Left forelimb (tissue), 1 donor: ENCODE results near the gene GPATCH4.
"Not testable (repeated sequence)": the region's sequence is repeated elsewhere in the genome, so short reads cannot be mapped to it uniquely, and the experiment has no call there.

Experiments
- DNase-seq: peaks from one replicate; pipeline ENCODE4 v3.0.0-alpha.2; 2018; ENCODE audit warnings: low spot score

Gene GPATCH4

DNA sequence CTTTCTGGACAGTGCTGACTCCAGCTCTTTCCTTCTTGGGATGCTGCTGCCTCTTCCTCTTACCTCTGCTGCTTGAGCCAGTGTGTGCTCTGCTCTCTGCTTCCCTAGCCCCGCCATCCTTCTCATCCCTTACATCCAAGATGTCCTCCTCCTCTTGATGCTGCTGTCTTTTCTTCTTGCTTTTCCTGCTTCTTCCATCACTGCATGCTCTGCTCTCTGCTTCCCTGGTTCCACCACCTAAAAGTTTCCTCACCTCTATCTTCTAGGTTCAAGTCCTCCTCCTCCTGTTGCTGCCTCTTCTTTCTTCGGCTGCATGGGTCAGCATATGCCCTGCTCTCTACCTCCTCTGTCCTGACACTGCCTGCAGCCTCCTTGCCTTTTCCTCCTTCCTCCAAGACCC is 6.3 kb downstream of the GPATCH4 start:
- DNase-seq, result no peak

- no peak for DNase-seq
Observed at GRCh38 chr1:156594190-156594589, 7.1 kb downstream of the GPATCH4 start.

DNA sequence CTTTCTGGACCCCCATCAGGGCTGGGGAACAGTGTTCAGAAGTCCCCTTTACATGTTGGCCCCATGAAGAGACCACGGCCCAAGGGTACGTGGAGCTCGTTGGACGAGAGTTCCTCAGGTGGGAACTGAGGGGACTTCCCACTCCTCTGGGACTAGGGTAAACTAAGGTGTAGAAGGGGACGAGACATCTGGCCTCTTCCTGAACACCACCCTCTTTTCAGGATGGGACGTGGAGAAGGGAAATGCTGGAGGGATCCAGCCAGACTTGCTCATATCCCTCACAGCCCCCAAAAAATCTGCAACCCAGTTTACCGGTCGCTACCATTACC is 7.7 kb downstream of the GPATCH4 start:
- DNase-seq, result no peak

DNA sequence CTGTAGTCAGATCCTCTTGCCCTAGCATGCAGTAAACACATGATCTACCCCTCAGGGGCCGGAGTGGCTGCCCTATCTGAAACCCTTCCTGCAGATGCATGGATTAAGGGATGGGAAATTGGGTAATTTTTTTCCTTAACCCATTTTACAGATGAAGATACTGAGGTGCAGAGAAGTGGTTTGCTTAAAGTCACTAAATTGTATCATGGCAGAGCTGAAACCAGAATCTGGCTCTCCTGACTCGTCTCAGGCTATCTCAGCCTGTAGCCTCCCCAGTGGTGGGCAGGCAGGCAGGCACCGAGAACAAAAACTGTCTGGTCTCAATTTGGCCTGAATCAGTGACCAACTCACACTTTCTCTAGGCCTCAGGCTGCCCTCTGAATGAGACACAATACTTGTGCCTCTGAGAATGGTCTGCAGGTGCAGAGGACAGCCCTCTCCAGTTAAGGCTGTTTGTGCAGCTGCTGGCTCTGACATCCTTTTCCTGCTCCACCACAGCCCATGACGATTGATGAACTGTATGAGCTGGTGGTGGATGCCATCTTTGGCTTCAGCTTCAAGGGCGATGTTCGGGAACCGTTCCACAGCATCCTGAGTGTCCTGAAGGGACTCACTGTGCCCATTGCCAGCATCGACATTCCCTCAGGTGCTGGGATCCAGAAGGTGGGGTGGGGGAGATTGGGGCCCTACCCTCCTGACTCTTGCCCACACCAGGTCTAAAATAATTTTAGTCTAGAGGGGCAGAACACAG is 8.2 kb downstream of the GPATCH4 start:
- DNase-seq, result no peak

DNA sequence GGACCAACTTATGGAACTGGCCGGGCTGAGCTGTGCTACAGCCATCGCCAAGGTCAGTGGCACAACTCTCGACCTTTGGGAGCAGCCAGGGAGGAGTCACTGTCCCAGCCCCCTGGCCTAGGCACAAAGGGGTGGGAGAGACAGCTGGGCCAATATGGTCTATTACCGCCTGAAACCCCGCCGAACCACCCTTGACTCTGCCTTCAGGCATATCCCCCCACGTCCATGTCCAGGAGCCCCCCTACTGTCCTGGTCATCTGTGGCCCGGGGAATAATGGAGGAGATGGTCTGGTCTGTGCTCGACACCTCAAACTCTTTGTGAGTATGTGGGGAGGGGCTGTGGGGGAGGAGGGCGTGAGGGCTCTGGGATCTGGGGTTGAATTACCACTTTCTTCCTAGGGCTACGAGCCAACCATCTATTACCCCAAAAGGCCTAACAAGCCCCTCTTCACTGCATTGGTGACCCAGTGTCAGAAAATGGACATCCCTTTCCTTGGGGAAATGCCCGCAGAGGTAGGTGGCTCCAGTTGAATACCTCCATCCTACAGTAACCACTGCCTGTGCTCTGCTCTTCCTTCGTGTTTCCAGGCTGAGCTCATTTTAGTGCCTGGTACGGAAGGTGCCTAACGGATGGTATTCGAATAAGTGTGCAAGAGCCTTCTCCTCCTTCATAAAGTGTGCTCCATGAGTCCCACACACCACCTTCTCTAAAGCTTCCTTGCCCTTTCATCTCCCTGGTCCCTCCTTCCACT is 8.9 kb downstream of the GPATCH4 start:
- no peak for DNase-seq

DNA sequence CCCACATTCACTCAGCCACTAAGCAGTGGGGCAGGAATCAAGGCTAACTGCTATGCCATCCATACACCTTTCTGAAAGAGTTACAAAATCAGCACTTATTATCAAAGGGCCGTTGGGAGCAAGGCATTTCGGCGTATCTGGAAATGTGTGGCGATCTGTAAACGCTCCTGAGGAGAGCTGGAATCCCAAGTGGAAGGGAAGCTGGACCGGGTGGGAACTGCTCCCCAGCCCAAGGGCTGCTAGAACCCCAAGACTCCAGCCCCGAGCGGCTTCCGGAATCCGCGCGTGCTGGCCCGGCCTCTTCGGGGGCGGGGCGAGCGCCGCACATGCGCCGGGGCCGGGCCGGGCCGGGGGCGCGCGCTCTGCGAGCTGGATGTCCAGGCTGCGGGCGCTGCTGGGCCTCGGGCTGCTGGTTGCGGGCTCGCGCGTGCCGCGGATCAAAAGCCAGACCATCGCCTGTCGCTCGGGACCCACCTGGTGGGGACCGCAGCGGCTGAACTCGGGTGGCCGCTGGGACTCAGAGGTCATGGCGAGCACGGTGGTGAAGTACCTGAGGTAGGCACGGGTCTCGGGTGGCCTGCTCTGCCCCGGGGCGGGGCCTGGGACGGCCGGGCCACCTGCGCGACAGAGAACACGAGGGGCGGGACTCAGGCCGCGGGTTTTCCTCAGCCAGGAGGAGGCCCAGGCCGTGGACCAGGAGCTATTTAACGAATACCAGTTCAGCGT is 9.7 kb downstream of the GPATCH4 start, which contains the start of gene NAXE:
TSS of gene NAXE (plus strand) at position 345 of the 726 bp plus-strand sequence. CDS start at position 374, 29 bp downstream.
- peak; percentile 90 for DNase-seq

DNA sequence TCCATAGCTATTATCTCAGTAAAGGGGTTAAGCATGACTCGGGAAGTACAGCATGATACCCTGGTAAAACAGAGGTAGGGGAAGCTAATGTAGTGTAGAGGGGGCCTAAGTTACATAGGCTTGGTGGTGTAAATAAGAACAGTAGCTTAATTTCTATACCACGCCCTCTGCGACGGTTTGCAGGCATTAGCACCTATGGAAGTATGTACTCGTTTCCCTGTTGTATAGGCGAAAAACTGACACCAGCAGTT is 10.2 kb downstream of the GPATCH4 start:
- no peak for DNase-seq

DNA sequence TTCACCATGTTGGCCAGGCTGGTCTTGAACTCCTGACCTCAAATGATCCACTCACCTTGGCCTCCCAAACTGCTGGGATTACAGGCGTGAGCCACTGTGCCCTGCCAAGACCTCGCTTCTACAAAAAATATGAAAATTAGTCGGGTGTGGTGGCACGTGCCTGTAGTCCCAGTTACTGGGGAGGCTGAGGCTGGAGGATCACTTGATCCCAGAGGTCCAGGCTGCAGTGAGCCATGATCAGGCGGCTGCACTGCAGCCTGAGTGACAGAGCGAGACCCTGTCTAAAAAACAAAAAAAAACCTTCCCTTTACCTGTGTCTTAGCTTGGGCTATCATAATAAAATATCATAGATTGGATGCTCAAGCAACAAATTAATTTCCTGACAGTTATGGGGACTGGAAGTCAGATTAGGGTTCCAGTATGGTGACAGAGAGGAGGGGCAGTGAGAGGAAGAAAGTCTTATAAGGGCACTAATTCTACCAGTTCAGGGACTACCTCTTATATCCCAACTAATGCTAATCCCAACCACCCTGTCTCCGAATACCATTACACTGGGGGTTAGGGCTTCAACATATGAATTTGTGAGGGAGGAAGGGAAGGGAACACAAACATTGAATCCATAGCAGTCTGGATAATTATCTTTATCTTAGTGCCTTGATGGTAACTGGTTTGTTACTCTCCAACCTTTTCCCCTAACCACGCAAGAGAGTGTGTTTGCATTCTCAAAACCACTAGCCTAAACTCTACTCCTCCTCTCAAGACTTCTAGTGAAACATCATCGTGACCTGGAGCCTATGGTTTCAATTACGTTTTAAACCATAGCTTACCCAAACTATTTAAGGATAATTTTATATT is 10.7 kb downstream of the GPATCH4 start:
- no peak for DNase-seq

GRCh38 chr1:156589546-156589945 is 11.7 kb downstream of the GPATCH4 start:
- no peak for DNase-seq

DNA sequence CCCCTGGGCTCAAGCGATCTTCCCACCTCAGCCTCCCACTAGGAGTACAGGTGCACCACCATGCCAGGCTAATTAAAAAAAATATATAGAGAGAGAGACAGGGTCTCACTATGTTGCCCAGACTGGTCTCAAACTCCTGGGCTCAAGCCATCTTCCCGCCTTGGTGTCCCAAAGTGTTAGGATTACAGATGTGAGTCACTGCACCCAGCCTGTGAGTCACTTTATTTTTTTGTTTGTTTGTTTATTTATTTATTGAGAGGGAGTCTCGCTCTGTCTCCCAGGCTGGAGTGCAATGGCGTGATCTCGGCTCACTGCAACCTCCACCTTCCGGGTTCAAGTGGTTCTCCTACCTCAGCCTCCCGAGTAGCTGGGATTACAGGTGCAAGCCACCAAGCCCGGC is 13.4 kb downstream of the GPATCH4 start:
- not testable (repeated sequence) for DNase-seq

GRCh38 chr1:156586892-156587477 is 14.3 kb downstream of the GPATCH4 start:
- DNase-seq, result no peak

GRCh38 chr1:156586323-156586722 is 15.0 kb downstream of the GPATCH4 start:
- no peak for DNase-seq

- no peak for DNase-seq
Observed at GRCh38 chr1:156584813-156585212, 16.5 kb downstream of the GPATCH4 start.

GRCh38 chr1:156583821-156584622 is 17.3 kb downstream of the GPATCH4 start:
- DNase-seq, result no peak

DNA sequence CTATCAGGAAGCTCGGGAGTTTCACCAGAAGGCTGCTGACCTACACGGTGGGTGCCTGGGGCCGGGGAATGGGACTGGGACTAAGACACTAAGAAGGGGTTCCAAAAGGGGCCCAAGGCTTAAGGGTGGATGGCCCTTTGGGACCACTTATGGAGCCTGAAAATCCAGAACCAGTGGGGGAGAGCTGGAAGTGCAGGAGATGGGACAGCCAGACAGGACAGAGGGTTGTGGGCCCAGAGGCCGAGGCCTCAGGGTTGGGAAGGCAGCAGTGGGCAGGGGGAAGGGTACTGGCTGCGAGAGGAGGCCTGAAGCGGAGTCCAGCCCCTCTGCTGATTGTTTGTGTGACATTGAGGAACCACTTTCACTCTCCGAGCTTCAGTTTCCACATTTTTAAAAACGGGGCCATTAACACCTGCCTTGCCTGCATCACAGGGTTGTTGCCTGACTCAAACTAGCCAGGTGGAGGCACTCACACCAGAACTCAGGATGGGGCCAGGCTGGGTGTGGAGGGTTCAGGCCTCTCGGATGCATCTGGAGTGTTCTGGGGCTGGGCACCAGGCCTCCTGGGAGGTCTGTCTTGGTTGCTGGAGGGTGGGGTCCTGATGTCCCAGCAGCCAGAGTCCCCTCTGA is 18.8 kb downstream of the GPATCH4 start:
- no peak for DNase-seq

- DNase-seq, result no peak
Observed at GRCh38 chr1:156581661-156582387, 19.5 kb downstream of the GPATCH4 start.

DNA sequence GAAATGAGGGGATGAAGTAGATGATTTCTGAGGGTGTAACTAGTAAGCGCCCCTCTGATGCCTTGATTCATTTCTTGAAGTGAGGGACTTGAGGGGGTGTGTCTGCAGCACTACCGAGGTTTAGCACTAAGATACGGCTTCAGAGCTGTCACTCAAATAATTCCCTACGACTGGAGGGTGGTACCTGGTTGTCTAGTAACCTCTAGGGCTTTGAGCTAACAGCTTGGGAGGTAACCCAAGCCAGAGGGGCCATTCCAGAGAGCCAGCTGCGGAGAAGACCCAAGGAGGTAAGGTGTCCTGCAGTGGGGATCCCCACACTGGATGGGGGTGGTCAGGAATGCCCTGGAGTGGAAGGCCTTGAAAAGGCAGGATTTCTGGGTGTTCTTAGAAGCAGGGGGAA is 21.8 kb downstream of the GPATCH4 start, which contains the start of gene TTC24:
TSS of gene TTC24 (plus strand) at position 252 of the 400 bp plus-strand sequence. CDS start 1,642 bp downstream, outside the sequence.
- DNase-seq, result no peak

GRCh38 chr1:156578055-156578454 is 23.2 kb downstream of the GPATCH4 start:
- no peak for DNase-seq

DNA sequence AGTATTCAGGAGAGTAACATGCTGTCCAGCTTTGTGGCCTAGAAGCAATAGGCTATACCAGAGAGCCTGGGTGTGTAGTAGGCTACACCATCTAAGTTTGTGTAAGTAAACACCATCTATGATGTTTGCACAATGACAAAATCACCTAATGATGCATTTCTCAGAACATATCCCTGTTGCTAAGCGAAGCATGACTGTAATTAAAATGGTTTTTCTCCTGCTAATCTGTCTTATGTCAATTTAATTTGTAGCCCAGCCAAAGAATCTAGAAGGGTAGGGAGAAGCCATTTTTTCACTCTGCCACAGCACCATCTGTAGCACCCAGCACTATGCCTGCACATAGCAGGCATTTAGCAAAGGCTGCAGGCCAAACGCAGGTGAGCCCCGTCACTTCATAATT is 23.7 kb downstream of the GPATCH4 start:
- no peak for DNase-seq
